SK-N-SH treated with all-trans-retinoic acid at 6 μM for 48 hours (cell line): Measurements from ENCODE around the gene TMEM150B.

Experiments
- BACH2 ChIP-seq: fragments of 250-450 bp; sonication (Bioruptor Pico); IDR thresholded peaks from 2 replicates; pipeline ENCODE4 v1.9.0; 2021; ENCODE audit warnings: mild to moderate bottlenecking, borderline replicate concordance
- CREB5 ChIP-seq: fragments of 250-450 bp; sonication (Bioruptor Pico); IDR thresholded peaks from 2 replicates; pipeline ENCODE4 v1.5.1; 2020; ENCODE audit warnings: low read depth, mild to moderate bottlenecking, moderate library complexity
- ISL1 ChIP-seq: fragments of 250-450 bp; sonication (Bioruptor Pico); IDR thresholded peaks from 2 replicates; pipeline ENCODE4 v2.1.2; 2022; ENCODE audit warnings: mild to moderate bottlenecking, moderate library complexity
- OSR1 ChIP-seq: fragments of 250-450 bp; sonication (Bioruptor Pico); IDR thresholded peaks from 2 replicates; pipeline ENCODE4 v1.8.0; 2022; ENCODE audit warnings: moderate library complexity, mild to moderate bottlenecking, inconsistent platforms
- SNAI2 ChIP-seq: fragments of 250-450 bp; sonication (Bioruptor Pico); IDR thresholded peaks from 2 replicates; pipeline ENCODE4 v1.5.0; 2020; ENCODE audit warnings: mild to moderate bottlenecking, moderate library complexity
- TCF4 ChIP-seq: fragments of 250-450 bp; sonication (Bioruptor Pico); IDR thresholded peaks from 2 replicates; pipeline ENCODE4 v1.8.0; 2021; ENCODE audit warnings: mild to moderate bottlenecking, moderate library complexity, borderline replicate concordance
- TOX ChIP-seq: fragments of 250-450 bp; sonication (Bioruptor Pico); IDR thresholded peaks from 2 replicates; pipeline ENCODE4 v1.8.0; 2021; ENCODE audit warnings: mild to moderate bottlenecking, moderate library complexity, borderline replicate concordance
- TSHZ2 ChIP-seq: fragments of 250-450 bp; sonication (Bioruptor Pico); IDR thresholded peaks from 2 replicates; pipeline ENCODE4 v1.5.0; 2020; ENCODE audit warnings: mild to moderate bottlenecking, moderate library complexity
- ZFP3 ChIP-seq: fragments of 250-450 bp; sonication (Bioruptor Pico); IDR thresholded peaks from 2 replicates; pipeline ENCODE4 v1.5.0; 2020; ENCODE audit warnings: mild to moderate bottlenecking, moderate library complexity
- ZFP30 ChIP-seq: fragments of 450-650 bp; formaldehyde crosslinking; IDR thresholded peaks from 2 replicates; pipeline ENCODE4 v1.5.0; 2022; ENCODE audit warnings: mild to moderate bottlenecking, moderate library complexity
- ZNF565 ChIP-seq: fragments of 450-650 bp; formaldehyde crosslinking; conservative IDR thresholded peaks from 2 replicates; pipeline ENCODE4 v1.5.0; 2020; ENCODE audit warnings: low read depth, mild to moderate bottlenecking, moderate library complexity
- TF ChIP-seq, protein P1 (sequence below): fragments of 250-450 bp; sonication (Bioruptor Pico); IDR thresholded peaks from 2 replicates; pipeline ENCODE4 v1.8.0; 2020; ENCODE audit warnings: mild to moderate bottlenecking, moderate library complexity, borderline replicate concordance
- TF ChIP-seq, protein P2 (sequence below): fragments of 250-450 bp; sonication (Bioruptor Pico); IDR thresholded peaks from 2 replicates; pipeline ENCODE4 v1.8.0; 2021; ENCODE audit warnings: low read depth, mild to moderate bottlenecking, moderate library complexity, borderline replicate concordance

DNA sequence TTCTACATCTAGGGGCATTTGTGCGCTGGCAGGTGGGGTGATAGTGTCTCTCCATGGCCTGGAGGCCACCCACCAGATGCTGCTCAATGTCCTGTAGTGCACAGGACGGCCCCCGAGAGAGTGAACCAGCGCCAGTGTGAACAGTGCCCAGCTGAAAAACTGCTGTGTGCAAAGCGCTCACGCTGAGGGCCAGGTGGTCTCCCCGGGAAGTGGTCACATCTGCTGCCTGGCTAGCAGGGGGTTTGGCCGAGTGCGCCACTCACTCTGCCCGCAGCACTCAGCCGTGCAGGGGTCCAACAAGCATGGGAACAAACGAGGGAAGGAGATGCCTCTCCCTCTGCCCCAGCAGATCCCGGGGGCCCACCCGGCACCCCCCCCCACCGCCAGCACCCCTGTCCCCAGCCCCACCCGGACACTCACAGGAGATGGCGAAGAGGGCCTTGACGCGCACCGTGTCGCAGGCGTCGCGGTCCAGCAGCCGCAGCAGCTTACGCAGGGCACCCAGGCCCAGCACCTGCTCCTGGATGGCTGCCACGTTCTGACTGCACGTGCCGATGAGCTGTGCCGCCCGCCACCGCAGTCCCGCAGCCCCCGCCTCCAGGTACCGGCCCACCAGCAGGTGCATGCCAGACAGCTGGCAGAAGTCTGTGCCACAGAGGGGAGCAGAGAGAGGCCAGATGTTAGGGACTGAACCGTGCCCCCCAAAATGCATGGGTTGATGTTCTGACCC lies 51.0 kb downstream of the TMEM150B start:
- TF ChIP-seq BACH2 (CRISPR knock-in tag) (no peak), ZFP30 (CRISPR knock-in tag) (no peak), CREB5 (no peak), SNAI2 (CRISPR knock-in tag) (no peak), TCF4 (no peak), OSR1 (CRISPR knock-in tag) (no peak), ZNF565 (no peak), TSHZ2 (CRISPR knock-in tag) (no peak), ISL1 (CRISPR knock-in tag) (no peak), ZFP3 (CRISPR knock-in tag) (no peak), TOX (CRISPR knock-in tag) (no peak)
- TF ChIP-seq, protein P1, sequence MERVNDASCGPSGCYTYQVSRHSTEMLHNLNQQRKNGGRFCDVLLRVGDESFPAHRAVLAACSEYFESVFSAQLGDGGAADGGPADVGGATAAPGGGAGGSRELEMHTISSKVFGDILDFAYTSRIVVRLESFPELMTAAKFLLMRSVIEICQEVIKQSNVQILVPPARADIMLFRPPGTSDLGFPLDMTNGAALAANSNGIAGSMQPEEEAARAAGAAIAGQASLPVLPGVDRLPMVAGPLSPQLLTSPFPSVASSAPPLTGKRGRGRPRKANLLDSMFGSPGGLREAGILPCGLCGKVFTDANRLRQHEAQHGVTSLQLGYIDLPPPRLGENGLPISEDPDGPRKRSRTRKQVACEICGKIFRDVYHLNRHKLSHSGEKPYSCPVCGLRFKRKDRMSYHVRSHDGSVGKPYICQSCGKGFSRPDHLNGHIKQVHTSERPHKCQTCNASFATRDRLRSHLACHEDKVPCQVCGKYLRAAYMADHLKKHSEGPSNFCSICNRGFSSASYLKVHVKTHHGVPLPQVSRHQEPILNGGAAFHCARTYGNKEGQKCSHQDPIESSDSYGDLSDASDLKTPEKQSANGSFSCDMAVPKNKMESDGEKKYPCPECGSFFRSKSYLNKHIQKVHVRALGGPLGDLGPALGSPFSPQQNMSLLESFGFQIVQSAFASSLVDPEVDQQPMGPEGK (CRISPR knock-in tag) = no peak
- TF ChIP-seq, protein P2, sequence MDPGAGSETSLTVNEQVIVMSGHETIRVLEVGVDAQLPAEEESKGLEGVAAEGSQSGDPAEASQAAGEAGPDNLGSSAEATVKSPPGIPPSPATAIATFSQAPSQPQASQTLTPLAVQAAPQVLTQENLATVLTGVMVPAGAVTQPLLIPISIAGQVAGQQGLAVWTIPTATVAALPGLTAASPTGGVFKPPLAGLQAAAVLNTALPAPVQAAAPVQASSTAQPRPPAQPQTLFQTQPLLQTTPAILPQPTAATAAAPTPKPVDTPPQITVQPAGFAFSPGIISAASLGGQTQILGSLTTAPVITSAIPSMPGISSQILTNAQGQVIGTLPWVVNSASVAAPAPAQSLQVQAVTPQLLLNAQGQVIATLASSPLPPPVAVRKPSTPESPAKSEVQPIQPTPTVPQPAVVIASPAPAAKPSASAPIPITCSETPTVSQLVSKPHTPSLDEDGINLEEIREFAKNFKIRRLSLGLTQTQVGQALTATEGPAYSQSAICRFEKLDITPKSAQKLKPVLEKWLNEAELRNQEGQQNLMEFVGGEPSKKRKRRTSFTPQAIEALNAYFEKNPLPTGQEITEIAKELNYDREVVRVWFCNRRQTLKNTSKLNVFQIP (CRISPR knock-in tag) = no peak
